ENCODE results near the gene YPEL1. TPM values are rescaled to one million over a fixed set of nuclear protein-coding genes. Genes with fewer than 3 reads are reported as not detected.
"Not testable (repeated sequence)": the region's sequence is repeated elsewhere in the genome, so short reads cannot be mapped to it uniquely, and the experiment has no call there.

The YPEL1 gene
- total and polyA plus RNA-seq, 2 donors (not counting 1 experiment from before 2014, with no cell fraction given) = 0.36 to 2.3 TPM

GRCh38 chr22:21730535-21731308 is 4.9 kb downstream of the YPEL1 start:
- Histone ChIP-seq H3K4me2 (ENCODE audit: extremely low read depth, insufficient read depth, low read length) (no peak overlapping the region), H3K4me3 (replicated peaks in 1 of 4; ENCODE audit: control extremely low read depth in 1 of 4, insufficient read depth in 1 of 4, low read depth in 3 of 4, low read length in 4 of 4) (no peak overlapping the region), H3K27me3 (ENCODE audit: control insufficient read depth, insufficient read depth, low read length) (no peaks in the 10 kb centered on the region), H3K79me2 (ENCODE audit: control insufficient read depth, insufficient read depth, low read length) (no peaks in the 10 kb centered on the region), H3K36me3 (ENCODE audit: control insufficient read depth, insufficient read depth, low read length) (no peaks in the 10 kb centered on the region), H2AFZ (ENCODE audit: low read length) (no peak overlapping the region), H4K20me1 (ENCODE audit: control insufficient read depth, extremely low read depth, insufficient read depth, low read length) (no peaks in the 10 kb centered on the region), H3K9ac (ENCODE audit: insufficient read depth, low read length) (no peak overlapping the region), H3K9me3 (ENCODE audit: control insufficient read depth, insufficient read depth, low read depth, low read length) (no peaks in the 10 kb centered on the region), H3K27ac (ENCODE audit: insufficient read depth, low read length) (no peak overlapping the region), H3K4me1 (ENCODE audit: control insufficient read depth, extremely low read depth, insufficient read depth, low read length) (peaks cover 6% of the 10 kb centered on the region)
- TF ChIP-seq EZH2 (IDR thresholded peaks at IDR 0.05; ENCODE audit: low read length, missing control alignments) = no peak
- no peak for DNase-seq (ENCODE audit: low read depth in 2 of 2)

- not testable (repeated sequence) for H3K79me2 ChIP-seq (ENCODE audit: control insufficient read depth, insufficient read depth, low read length); H2AFZ ChIP-seq (ENCODE audit: low read length); H3K9ac ChIP-seq (ENCODE audit: insufficient read depth, low read length); H3K27me3 ChIP-seq (ENCODE audit: control insufficient read depth, insufficient read depth, low read length); H3K27ac ChIP-seq (ENCODE audit: insufficient read depth, low read length); H3K4me3 ChIP-seq (replicated peaks in 1 of 4; ENCODE audit: control extremely low read depth in 1 of 4, insufficient read depth in 1 of 4, low read depth in 3 of 4, low read length in 4 of 4); H3K9me3 ChIP-seq (ENCODE audit: control insufficient read depth, insufficient read depth, low read depth, low read length); H4K20me1 ChIP-seq (ENCODE audit: control insufficient read depth, extremely low read depth, insufficient read depth, low read length); H3K36me3 ChIP-seq (ENCODE audit: control insufficient read depth, insufficient read depth, low read length); DNase-seq (ENCODE audit: low read depth in 2 of 2); H3K4me2 ChIP-seq (ENCODE audit: extremely low read depth, insufficient read depth, low read length); H3K4me1 ChIP-seq (ENCODE audit: control insufficient read depth, extremely low read depth, insufficient read depth, low read length)
Observed at GRCh38 chr22:21729184-21729583, 6.4 kb downstream of the YPEL1 start.

GRCh38 chr22:21728270-21728669 is 7.3 kb downstream of the YPEL1 start:
- DNase-seq (ENCODE audit: low read depth in 2 of 2) = no peak
- H3K79me2 ChIP-seq (ENCODE audit: control insufficient read depth, insufficient read depth, low read length) = no peaks in the 10 kb centered on the region
- no peak overlapping the region for H3K27ac ChIP-seq (ENCODE audit: insufficient read depth, low read length)
- no peak overlapping the region for H2AFZ ChIP-seq (ENCODE audit: low read length)
- no peaks in the 10 kb centered on the region for H3K36me3 ChIP-seq (ENCODE audit: control insufficient read depth, insufficient read depth, low read length)
- no peak for TF ChIP-seq CTCF (conservative IDR thresholded peaks at IDR 0.05 in 1 of 2, IDR thresholded peaks at IDR 0.05 in 1 of 2; ENCODE audit: low read depth in 1 of 2, low read length in 2 of 2)
- no peak for TF ChIP-seq EZH2 (IDR thresholded peaks at IDR 0.05; ENCODE audit: low read length, missing control alignments)
- no peaks in the 10 kb centered on the region for H3K9me3 ChIP-seq (ENCODE audit: control insufficient read depth, insufficient read depth, low read depth, low read length)
- no peaks in the 10 kb centered on the region for H3K27me3 ChIP-seq (ENCODE audit: control insufficient read depth, insufficient read depth, low read length)
- H4K20me1 ChIP-seq (ENCODE audit: control insufficient read depth, extremely low read depth, insufficient read depth, low read length) = no peaks in the 10 kb centered on the region
- H3K4me2 ChIP-seq (ENCODE audit: extremely low read depth, insufficient read depth, low read length) = no peak overlapping the region
- H3K4me3 ChIP-seq (replicated peaks in 1 of 4; ENCODE audit: control extremely low read depth in 1 of 4, insufficient read depth in 1 of 4, low read depth in 3 of 4, low read length in 4 of 4) = no peak overlapping the region
- H3K4me1 ChIP-seq (ENCODE audit: control insufficient read depth, extremely low read depth, insufficient read depth, low read length) = no peaks in the 10 kb centered on the region
- H3K9ac ChIP-seq (ENCODE audit: insufficient read depth, low read length) = no peak overlapping the region

- Histone ChIP-seq H2AFZ (ENCODE audit: low read length) (no peak overlapping the region), H3K36me3 (ENCODE audit: control insufficient read depth, insufficient read depth, low read length) (no peaks in the 10 kb centered on the region), H3K9ac (ENCODE audit: insufficient read depth, low read length) (no peak overlapping the region)
Observed at GRCh38 chr22:21727768-21728167, 7.8 kb downstream of the YPEL1 start.

More at GRCh38 chr22:21727768-21728167, 7.8 kb downstream of the YPEL1 start:
- Histone ChIP-seq H3K4me2 (ENCODE audit: extremely low read depth, insufficient read depth, low read length) (no peak overlapping the region), H3K4me1 (ENCODE audit: control insufficient read depth, extremely low read depth, insufficient read depth, low read length) (no peaks in the 10 kb centered on the region), H3K79me2 (ENCODE audit: control insufficient read depth, insufficient read depth, low read length) (no peaks in the 10 kb centered on the region), H3K27ac (ENCODE audit: insufficient read depth, low read length) (no peak overlapping the region), H3K4me3 (replicated peaks in 1 of 4; ENCODE audit: control extremely low read depth in 1 of 4, insufficient read depth in 1 of 4, low read depth in 3 of 4, low read length in 4 of 4) (no peak overlapping the region), H3K27me3 (ENCODE audit: control insufficient read depth, insufficient read depth, low read length) (no peaks in the 10 kb centered on the region), H3K9me3 (ENCODE audit: control insufficient read depth, insufficient read depth, low read depth, low read length) (no peaks in the 10 kb centered on the region), H4K20me1 (ENCODE audit: control insufficient read depth, extremely low read depth, insufficient read depth, low read length) (no peaks in the 10 kb centered on the region)
- TF ChIP-seq CTCF (conservative IDR thresholded peaks at IDR 0.05 in 1 of 2, IDR thresholded peaks at IDR 0.05 in 1 of 2; ENCODE audit: low read depth in 1 of 2, low read length in 2 of 2) (no peak), EZH2 (IDR thresholded peaks at IDR 0.05; ENCODE audit: low read length, missing control alignments) (no peak)
- DNase-seq (ENCODE audit: low read depth in 2 of 2) = no peak

All from fibroblast of lung (primary cell).